ENCODE results near the gene IDUA.

Gene IDUA

DNA sequence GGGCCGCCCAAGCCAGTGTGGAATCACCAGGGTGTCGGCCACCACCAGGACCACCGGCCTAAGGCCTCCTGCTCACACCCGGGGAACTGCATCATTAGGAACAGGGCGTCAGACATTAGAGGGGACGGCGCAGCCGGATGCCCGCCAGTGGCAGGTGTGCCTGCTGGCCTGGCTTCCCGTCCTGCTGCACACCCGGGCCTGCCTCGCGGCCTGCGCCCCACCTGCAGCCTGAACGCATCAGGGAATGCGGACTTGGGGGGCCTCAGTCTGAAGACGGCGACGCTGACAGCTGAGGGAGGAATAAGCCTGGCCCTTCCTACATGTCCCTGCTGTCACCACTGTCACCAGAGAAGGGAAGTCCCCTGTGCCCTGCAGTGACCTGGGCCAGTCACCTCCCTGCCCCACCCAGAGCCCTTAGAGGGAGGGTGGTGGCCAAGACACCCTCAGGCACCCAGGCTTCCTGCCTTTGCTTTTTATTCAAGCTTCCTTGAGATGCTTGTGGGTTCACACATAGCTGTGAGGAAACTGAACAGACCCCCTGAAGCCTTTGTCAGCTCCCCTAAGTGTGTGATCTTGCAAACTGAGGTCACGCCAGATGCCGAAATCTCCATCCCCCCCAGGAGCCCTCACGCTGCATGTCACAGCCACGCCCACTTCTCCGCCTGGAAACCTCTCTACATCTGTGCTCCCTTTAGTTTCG, 16.6 kb upstream of the IDUA start:
- TF ChIP-seq, protein P1, sequence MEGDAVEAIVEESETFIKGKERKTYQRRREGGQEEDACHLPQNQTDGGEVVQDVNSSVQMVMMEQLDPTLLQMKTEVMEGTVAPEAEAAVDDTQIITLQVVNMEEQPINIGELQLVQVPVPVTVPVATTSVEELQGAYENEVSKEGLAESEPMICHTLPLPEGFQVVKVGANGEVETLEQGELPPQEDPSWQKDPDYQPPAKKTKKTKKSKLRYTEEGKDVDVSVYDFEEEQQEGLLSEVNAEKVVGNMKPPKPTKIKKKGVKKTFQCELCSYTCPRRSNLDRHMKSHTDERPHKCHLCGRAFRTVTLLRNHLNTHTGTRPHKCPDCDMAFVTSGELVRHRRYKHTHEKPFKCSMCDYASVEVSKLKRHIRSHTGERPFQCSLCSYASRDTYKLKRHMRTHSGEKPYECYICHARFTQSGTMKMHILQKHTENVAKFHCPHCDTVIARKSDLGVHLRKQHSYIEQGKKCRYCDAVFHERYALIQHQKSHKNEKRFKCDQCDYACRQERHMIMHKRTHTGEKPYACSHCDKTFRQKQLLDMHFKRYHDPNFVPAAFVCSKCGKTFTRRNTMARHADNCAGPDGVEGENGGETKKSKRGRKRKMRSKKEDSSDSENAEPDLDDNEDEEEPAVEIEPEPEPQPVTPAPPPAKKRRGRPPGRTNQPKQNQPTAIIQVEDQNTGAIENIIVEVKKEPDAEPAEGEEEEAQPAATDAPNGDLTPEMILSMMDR (IDR thresholded peaks at IDR 0.05; ENCODE audit: insufficient read depth, missing control alignments) = no peak
- FAIRE-seq (no peak), DNase-seq (ENCODE audit: insufficient read length, low spot score) (no peak)

DNA sequence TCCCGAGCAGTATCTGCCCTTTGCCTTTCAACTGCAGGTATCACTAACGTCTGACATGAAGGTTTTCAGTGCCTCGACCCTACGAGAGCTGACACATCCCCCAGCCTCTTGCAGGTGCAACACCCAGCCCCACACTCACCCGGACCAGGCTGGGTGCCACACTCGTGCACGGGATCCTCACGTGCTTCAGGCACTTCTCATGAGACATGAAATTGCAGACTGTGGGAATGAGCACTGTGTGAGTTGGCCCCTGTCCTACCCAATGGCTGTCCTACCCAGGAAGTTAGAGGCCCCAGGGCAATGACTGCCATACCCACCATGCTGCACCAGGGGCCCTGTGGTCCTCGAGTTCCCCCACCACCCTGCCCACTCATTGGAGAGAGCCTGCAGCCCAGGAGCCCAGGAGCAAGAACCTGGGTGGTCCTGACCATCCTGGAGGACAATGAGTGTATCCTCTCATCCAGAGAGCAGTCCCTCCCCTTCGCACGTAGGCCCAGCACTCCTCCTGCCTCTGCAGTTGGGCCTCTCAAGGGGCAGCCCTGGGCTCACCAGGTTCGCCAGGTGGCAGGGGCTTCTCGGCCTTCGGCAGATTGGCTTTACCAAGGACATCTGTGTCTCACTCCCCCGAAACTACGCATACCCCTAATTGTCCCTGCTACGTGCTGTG, 15.9 kb upstream of the IDUA start:
- DNase-seq (ENCODE audit: insufficient read length, low spot score) = no peak
- no peak for FAIRE-seq
- TF ChIP-seq, protein P1 (IDR thresholded peaks at IDR 0.05; ENCODE audit: insufficient read depth, missing control alignments) = no peak

DNA sequence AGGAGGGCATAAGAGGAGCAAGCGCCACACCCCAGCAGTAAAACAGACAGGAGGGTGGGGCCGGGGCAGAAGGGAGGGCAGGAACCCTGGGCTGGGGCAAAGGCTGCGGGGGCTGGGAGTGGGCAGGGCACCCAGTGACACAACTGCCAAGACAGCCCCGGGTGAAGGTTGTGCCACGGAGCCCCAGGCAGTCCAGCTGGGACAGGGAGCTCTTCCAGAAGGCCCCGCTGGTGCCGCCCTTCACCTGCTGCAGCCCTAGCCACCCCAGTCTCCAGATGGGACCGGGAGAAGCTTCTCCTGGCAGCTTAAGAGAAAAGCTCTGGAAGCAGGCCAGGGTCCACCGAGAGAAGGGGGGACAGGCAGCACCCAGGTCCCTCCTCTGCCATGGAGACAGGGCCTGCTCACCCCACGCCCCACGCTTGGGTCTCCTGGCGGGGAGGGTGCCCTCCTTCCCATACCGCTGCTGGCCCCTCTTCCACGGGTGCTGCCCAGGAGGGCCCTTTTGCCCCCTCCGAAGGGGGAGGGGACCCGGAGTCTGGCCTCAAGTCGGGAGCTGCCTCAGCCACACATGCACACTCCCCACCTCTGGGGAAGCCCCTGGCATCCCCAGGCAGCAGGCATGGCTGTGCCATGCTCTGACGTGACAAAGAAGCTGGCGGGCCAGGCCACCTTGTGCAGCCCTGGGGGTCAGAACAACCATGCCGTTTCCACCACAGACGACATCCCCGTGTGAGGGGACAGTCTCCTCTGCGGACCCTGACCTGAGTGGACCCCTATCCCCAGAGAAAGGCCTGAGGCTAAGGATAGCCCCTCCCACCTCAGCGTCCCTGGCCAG, 15.0 kb upstream of the IDUA start:
- TF ChIP-seq, protein P1 (IDR thresholded peaks at IDR 0.05; ENCODE audit: insufficient read depth, missing control alignments) = no peak
- DNase-seq (ENCODE audit: insufficient read length, low spot score) (no peak), FAIRE-seq (no peak)

DNA sequence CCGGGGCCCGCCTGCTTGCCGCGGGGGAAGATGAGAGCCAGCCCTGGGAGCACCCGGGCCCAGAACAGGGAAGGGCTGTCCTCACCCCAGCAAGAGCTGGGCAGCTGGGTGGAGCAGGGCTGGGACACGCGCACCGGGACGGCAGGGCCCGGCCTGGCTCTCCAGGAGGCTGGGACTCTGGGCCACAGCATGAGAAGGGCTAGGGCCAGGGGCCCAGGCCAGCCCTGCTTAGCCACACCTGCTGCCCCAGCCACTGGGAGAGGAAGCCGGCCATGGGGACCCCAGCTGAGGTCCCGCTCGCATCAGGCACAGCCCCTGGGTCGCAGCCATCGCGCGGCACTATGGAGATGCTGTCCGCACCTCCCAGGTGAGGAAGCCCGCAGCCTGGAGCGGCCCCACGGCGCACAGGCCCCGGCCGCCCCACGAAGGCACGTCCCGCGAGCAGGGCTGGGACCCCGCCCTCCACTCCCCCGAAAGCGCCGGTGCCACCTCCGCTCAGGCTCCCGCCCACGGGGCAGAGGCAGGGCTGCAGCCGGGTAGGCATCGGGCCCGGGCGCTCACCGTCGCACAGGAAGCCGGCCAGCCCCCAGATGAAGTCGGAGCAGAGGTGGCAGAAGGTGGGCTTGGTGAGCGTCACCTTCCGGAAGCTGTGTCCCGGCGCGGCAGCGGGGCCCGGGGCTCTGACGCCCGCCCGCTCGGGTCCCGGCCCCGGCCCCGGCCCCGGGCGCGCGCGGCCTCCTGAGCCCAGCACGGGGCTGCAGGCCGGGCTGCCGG, 14.0 kb upstream of the IDUA start:
- TF ChIP-seq, protein P1 (IDR thresholded peaks at IDR 0.05; ENCODE audit: insufficient read depth, missing control alignments) = no peak
- DNase-seq (ENCODE audit: insufficient read length, low spot score) (no peak), FAIRE-seq (no peak)

DNA sequence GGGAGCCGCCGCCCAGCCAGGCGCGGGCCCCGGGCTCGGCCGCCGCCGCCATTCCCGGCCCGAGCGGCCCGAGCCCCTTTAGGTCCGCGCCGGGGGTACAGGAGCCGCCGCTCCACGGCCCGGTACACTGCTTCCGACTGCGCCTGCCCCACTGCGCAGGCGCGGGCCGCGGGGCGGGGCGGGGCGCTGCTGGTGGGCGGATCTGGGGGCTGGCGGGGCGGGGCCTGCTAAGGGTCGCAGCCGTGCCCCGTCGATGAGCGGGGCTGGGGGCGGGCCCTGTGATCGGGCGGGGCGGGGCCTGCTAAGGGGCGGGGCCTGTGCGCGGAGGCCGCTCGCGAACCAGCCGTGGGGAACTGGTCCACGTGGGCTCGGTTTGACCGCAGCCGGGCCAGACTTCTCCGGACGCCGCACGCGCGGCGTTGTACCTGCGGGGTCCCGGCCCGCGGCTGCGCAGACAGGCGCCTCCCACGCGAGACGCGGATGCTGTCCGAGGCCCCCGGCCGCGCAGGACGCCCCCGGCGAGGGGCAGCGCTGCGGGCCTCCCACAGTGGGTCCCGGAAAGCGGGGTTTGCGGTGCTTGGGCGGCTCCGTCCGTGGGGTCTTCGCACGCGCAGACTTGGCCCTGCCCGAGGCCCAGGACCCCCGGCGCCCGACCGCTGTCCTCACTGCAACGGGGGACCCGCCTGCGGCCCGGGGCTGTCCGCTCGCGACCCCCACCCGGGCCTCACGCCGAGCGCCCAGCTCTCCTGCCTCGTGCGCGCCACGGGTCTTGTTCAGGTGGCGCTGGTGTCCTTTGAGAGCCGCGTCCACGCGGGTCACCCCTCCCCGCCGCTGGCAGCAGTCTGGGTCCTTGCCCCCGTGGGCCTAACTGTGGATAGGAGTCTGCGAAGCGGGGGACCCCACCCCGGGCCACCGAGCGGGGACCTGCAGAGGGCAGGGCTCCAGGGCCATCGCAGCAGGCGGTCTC, 13.1 kb upstream of the IDUA start, which contains the start of gene DGKQ:
Gene DGKQ, minus strand, starts transcription at position 139 of the 967 bp plus-strand sequence. Its CDS starts 87 bp downstream, at position 52.
- no peak for FAIRE-seq

More for the DNA sequence above, 13.1 kb upstream of the IDUA start, which contains the start of gene DGKQ:
- peak; percentile 97 for DNase-seq (ENCODE audit: insufficient read length, low spot score)
- TF ChIP-seq, protein P1 (IDR thresholded peaks at IDR 0.05; ENCODE audit: insufficient read depth, missing control alignments) = no peak

Measured in D721Med (cell line).